NCI-H1092 (cell line): Measurements from ENCODE around the gene SLC26A9.

Experiments
- DNase-seq: peaks from one replicate; lab custom pipeline; 2025; lab: John Stamatoyannopoulos, UW

The SLC26A9 gene, protein sequence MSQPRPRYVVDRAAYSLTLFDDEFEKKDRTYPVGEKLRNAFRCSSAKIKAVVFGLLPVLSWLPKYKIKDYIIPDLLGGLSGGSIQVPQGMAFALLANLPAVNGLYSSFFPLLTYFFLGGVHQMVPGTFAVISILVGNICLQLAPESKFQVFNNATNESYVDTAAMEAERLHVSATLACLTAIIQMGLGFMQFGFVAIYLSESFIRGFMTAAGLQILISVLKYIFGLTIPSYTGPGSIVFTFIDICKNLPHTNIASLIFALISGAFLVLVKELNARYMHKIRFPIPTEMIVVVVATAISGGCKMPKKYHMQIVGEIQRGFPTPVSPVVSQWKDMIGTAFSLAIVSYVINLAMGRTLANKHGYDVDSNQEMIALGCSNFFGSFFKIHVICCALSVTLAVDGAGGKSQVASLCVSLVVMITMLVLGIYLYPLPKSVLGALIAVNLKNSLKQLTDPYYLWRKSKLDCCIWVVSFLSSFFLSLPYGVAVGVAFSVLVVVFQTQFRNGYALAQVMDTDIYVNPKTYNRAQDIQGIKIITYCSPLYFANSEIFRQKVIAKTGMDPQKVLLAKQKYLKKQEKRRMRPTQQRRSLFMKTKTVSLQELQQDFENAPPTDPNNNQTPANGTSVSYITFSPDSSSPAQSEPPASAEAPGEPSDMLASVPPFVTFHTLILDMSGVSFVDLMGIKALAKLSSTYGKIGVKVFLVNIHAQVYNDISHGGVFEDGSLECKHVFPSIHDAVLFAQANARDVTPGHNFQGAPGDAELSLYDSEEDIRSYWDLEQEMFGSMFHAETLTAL

GRCh38 chr1:205943245-205943644 lies at the start of gene SLC26A9:
SLC26A9 (minus strand) TSS chr1:205943456; CDS start chr1:205935820, 7,636 bp downstream.
- DNase-seq, result no peak

DNA sequence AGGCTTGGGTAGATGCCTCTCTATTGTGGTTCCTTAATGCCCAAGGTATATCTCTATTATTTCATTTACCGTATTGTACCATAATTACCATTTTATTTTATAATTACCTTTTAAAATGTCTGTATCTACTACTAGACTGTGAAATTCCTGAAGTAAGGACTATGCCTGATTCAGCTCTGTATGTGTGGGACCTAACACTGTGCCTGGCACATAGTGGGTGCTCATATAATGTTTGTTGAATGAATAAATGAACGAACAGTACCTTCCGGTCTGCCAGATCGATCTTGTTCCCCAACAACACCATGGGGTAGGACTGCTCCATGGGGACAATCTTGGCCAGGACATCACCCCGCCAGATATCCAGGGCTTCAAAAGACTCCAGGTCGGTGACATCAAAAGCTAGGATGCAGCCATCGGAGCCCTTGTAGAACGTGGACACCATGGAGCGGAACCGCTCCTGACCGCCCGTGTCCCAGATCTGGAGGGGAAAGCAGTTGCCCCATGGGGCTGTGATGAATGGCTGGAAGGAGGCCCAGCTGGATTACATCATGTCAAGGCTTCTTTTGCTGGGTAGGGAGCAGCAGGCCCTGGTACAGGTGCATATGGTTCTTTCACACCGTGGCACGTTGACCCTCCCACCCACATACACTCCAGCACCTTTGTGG lies 49.1 kb upstream of the SLC26A9 start:
- DNase-seq, result no peak

GRCh38 chr1:205991237-205991636 lies 48.0 kb upstream of the SLC26A9 start:
- no peak for DNase-seq

DNA sequence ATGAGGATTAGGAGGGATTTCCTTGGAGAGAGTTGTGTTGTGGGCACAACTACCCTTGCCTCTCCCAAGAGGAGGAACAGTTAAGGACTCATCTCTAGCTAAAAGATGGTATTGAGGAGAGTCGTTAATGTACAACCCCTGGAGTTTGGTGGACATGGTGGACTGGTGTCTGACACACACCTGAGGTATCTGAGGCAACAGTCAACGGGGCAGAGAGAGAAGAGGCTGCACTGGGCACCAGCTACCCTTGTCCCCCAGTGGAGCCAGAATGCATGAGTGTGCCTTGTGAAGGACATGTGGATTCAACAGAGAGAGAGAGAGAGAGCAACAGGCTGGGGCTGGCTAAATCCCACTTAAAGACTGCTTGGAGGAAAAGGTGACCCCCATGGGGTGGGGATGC lies 47.0 kb upstream of the SLC26A9 start:
- DNase-seq, result no peak

- DNase-seq, result no peak
These were observed 46.5 kb upstream of the SLC26A9 start for GRCh38 chr1:205989786-205990185.

- DNase-seq, result no peak
These were observed 45.3 kb upstream of the SLC26A9 start for GRCh38 chr1:205988585-205988995.

GRCh38 chr1:205986861-205987260 lies 43.6 kb upstream of the SLC26A9 start:
- no peak for DNase-seq

DNA sequence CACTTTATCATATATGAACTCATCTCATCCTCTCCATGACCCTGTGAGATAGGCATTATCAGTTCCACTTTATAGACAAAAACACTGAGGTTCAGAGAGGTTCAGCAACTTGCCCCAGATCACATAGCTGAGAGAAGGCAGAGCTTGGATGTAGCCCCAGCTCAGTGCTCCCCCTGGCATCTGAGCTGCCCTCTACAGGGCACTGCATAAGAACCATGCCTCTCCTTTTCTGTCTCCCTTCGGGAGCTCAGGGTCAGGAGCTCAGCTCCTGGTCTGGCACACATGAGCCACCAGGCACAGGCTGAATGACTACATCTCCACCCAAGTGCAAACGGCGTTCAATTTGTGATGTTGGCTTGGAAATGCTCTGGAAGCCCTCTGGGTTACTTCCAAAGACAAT lies 43.0 kb upstream of the SLC26A9 start:
- DNase-seq, result no peak

DNA sequence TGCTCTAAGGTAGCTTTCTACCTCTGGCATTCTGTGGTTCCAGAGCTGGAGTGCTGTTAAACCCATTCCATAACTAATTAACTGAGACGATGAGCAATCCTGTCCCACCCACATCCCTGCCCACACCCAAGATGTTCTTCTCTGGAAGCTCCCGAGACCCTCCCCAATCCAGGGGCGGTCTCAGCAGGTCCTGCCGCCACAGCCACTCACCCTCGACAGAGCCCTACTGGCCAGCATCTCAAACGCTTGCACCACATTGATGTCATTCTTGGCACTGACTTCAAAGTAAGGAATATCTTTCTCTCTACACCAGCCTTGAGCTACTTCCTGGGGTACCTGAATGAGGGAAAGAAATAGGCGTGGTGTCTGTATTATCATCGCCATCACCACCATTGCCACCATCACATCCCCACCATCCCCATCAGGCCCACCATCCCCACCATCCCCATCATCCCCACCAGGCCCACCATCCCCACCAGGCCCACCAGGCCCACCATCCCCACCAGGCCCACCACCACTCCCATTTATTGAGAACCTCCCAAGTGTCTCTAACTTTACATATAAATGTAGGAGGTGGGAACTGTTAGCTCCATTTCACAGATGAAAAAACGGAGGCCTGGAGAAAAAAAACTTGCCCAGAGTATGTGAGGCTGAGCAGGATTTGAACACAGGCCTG lies 42.2 kb upstream of the SLC26A9 start:
- DNase-seq, result no peak

GRCh38 chr1:205983925-205984725 lies 40.9 kb upstream of the SLC26A9 start:
- DNase-seq, result peak; percentile 16

DNA sequence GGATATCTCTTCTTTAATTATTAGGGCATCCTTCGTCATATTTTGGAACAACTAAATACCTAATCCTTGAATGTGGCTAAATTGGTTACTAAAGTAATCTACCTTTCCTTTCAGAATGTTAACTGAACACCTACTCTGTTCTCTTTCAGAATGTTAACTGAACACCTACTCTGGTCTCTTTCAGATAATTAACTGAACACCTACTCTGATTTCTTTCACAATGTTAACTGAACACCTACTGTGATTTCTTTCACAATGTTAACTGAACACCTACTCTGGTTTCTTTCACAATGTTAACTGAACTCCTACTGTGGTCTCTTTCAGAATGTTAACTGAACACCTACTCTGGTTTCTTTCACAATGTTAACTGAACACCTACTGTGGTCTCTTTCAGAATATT lies 38.0 kb upstream of the SLC26A9 start:
- DNase-seq, result no peak

- no peak for DNase-seq
These were observed 37.1 kb upstream of the SLC26A9 start for GRCh38 chr1:205980237-205980870.

- DNase-seq, result no peak
These were observed 36.0 kb upstream of the SLC26A9 start for GRCh38 chr1:205979301-205979700.

DNA sequence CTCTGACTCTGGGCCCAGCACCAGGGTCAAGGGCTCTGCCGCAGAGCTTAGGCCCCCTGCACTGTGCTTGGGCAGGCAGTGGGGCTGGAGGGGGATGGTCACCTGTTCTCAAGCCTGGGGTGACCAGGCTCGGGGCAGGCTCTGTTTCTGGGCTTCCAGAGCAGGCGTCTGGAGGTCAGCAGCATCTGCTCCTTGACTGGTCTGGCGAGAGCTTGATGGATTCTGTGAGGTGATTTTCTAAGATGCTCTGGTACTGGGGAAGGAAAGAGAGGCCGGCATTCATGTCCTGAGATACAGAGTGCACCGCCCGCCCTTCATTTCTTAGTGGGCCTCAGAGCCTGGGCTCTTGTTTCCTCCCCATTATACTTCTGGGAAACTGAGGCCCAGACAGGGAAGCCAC lies 35.4 kb upstream of the SLC26A9 start:
- DNase-seq, result no peak

- DNase-seq, result peak; percentile 81
These were observed 34.3 kb upstream of the SLC26A9 start for GRCh38 chr1:205977402-205978014.

GRCh38 chr1:205976708-205977401 lies 33.6 kb upstream of the SLC26A9 start:
- peak; percentile 59 for DNase-seq

DNA sequence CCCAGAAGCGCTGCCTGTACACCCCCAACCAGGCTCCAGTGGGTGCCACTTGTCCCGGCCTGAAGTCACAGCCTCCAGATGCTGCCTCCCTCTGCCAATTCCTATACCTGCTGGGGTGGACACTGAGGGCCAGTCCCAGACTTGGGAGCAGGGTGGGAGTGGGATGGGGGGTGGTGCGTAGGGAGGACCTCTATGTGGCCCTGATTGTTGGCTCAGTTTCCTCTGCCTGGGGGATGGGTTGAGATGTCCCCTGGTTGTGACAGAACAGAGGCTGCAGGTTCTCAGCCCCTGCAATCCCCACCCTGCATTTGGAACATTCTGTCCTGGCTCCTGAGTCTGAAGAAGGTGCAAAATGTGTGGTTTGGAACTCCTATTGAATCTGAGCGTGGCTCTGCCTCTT lies 32.8 kb upstream of the SLC26A9 start:
- no peak for DNase-seq

GRCh38 chr1:205975387-205975998 lies 32.2 kb upstream of the SLC26A9 start:
- DNase-seq, result no peak

- DNase-seq, result no peak
These were observed 31.5 kb upstream of the SLC26A9 start for GRCh38 chr1:205974712-205975111.
